ENCODE measurements around the gene RBL2.
"Not testable (repeated sequence)": the region's sequence is repeated elsewhere in the genome, so short reads cannot be mapped to it uniquely, and the experiment has no call there.

Gene RBL2, protein sequence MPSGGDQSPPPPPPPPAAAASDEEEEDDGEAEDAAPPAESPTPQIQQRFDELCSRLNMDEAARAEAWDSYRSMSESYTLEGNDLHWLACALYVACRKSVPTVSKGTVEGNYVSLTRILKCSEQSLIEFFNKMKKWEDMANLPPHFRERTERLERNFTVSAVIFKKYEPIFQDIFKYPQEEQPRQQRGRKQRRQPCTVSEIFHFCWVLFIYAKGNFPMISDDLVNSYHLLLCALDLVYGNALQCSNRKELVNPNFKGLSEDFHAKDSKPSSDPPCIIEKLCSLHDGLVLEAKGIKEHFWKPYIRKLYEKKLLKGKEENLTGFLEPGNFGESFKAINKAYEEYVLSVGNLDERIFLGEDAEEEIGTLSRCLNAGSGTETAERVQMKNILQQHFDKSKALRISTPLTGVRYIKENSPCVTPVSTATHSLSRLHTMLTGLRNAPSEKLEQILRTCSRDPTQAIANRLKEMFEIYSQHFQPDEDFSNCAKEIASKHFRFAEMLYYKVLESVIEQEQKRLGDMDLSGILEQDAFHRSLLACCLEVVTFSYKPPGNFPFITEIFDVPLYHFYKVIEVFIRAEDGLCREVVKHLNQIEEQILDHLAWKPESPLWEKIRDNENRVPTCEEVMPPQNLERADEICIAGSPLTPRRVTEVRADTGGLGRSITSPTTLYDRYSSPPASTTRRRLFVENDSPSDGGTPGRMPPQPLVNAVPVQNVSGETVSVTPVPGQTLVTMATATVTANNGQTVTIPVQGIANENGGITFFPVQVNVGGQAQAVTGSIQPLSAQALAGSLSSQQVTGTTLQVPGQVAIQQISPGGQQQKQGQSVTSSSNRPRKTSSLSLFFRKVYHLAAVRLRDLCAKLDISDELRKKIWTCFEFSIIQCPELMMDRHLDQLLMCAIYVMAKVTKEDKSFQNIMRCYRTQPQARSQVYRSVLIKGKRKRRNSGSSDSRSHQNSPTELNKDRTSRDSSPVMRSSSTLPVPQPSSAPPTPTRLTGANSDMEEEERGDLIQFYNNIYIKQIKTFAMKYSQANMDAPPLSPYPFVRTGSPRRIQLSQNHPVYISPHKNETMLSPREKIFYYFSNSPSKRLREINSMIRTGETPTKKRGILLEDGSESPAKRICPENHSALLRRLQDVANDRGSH

DNA sequence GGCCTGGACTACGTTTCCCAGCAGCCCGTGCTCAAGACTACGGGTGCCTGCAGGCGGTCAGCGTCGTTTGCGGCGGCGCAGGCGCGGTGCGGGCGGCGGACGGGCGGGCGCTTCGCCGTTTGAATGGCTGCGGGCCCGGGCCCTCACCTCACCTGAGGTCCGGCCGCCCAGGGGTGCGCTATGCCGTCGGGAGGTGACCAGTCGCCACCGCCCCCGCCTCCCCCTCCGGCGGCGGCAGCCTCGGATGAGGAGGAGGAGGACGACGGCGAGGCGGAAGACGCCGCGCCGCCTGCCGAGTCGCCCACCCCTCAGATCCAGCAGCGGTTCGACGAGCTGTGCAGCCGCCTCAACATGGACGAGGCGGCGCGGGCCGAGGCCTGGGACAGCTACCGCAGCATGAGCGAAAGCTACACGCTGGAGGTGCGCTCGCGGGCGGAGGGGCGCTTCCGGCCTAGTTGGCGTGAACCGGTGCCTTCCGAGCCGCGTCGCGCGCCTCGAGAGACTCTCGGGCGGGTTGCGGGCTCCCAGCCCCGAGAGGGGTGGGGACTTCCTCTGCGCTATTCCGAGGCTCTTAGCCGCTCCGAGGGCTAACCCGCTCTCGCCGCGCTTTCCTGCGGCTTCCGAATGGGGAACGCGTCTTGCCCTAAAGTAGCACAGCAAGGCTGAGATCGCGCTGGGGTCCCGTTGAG lies at the start of gene RBL2:
Gene RBL2, plus strand, starts transcription at position 95 of the 689 bp plus-strand sequence. Its CDS starts 86 bp downstream, at position 181.
- Histone ChIP-seq H3K4me3 (ENCODE audit: insufficient read length, low read depth) (peak within 1 kb of the TSS; percentile 98), H3K27me3 (ENCODE audit: insufficient read depth, insufficient read length) (no peaks in the 10 kb centered on the region), H3K36me3 (ENCODE audit: insufficient read depth, insufficient read length, low read length) (no peaks in the 10 kb centered on the region), H3K9me3 (ENCODE audit: insufficient read depth, low read length) (peaks cover 5% of the 10 kb centered on the region; the same call in 1 of the 2 replicates), H3K9ac (ENCODE audit: insufficient read length, low read depth) (peak within 1 kb of the TSS; percentile 94), H3K4me1 (ENCODE audit: insufficient read depth, insufficient read length) (no peaks in the 10 kb centered on the region)
- TF ChIP-seq YY1 (IDR thresholded peaks at IDR 0.05; ENCODE audit: insufficient read depth, insufficient read length): peak; percentile 44
- TF ChIP-seq ZNF274 (IDR thresholded peaks at IDR 0.05; ENCODE audit: low read depth, low read length): no peak
- TF ChIP-seq SUZ12 (IDR thresholded peaks at IDR 0.05; ENCODE audit: extremely low read depth, insufficient read depth, insufficient read length): no peak
- peak; percentile 62 for DNase-seq (ENCODE audit: low read depth, low spot score)

DNA sequence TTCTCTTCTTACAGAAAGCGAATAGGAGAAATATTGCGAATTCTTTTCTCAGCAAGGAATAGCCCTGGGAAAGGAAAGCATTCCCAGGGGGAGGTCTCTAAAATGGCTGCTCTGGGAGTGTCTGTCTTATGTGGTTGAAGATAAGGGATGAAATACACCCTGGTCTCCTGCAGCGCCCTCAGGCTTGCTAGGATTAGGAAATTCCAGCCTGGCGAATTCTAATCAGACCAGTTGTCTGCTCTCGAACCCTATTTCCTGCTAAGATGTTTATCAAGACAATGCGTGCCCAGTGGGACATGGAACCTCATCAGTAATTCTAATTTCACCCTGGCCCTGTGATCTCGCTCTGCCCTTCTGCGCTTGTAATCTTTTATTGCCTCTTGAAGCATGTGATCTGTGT lies 49.7 kb upstream of the RBL2 start:
- not testable (repeated sequence) for H3K4me1 ChIP-seq (ENCODE audit: insufficient read depth, insufficient read length); DNase-seq (ENCODE audit: low read depth, low spot score); H3K36me3 ChIP-seq (ENCODE audit: insufficient read depth, insufficient read length, low read length); H3K27me3 ChIP-seq (ENCODE audit: insufficient read depth, insufficient read length); H3K4me3 ChIP-seq (ENCODE audit: insufficient read length, low read depth); H3K9ac ChIP-seq (ENCODE audit: insufficient read length, low read depth)
- H3K9me3 ChIP-seq (ENCODE audit: insufficient read depth, low read length): peaks cover 28% of the 10 kb centered on the region

DNA sequence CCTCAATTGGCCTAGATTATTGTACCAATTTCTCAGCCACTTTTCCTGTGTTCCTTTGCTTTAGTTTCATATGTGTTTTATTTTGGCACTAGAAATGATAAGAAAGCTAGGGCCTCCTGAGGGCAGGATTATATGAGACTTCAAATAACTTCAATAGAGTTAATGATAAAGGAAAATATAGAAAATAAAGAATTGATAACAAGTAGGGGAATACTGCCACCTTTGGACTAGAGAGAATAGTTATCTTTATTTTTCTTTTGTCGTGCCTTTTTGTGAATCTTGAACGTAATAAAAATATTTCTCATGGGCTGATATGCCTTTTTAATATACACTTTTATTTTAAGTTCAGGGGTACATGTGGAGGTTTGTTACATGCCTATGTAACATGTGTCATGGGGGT lies 29.3 kb upstream of the RBL2 start:
- Histone ChIP-seq H3K36me3 (ENCODE audit: insufficient read depth, insufficient read length, low read length) (no peaks in the 10 kb centered on the region), H3K9me3 (ENCODE audit: insufficient read depth, low read length) (no peaks in the 10 kb centered on the region), H3K4me3 (ENCODE audit: insufficient read length, low read depth) (no peak overlapping the region), H3K9ac (ENCODE audit: insufficient read length, low read depth) (no peak overlapping the region), H3K27me3 (ENCODE audit: insufficient read depth, insufficient read length) (no peaks in the 10 kb centered on the region), H3K4me1 (ENCODE audit: insufficient read depth, insufficient read length) (no peaks in the 10 kb centered on the region)
- TF ChIP-seq YY1 (IDR thresholded peaks at IDR 0.05; ENCODE audit: insufficient read depth, insufficient read length): no peak
- no peak for TF ChIP-seq ZNF274 (IDR thresholded peaks at IDR 0.05; ENCODE audit: low read depth, low read length)
- no peak for TF ChIP-seq SUZ12 (IDR thresholded peaks at IDR 0.05; ENCODE audit: extremely low read depth, insufficient read depth, insufficient read length)
- no peak for DNase-seq (ENCODE audit: low read depth, low spot score)

DNA sequence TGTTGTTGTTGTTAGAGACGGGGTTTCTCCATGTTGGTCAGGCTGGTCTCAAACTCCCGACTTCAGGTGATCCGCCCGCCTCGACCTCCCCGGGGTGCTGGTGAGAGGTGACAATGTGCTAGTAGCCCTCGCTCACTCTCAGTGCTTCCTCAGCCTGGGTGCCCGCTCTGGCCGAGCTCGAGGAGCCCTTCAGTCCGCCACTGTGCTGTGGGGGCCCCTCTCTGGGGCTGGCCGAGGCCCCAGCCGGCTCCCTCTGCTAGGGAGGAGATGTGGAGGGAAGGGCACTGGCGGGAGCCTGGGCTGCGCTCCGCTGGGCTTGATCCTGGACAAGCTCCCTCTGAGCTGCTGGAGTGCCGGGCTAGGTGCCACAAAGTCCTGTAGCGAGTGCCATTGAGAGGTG lies 21.7 kb upstream of the RBL2 start:
- no peaks in the 10 kb centered on the region for H3K36me3 ChIP-seq (ENCODE audit: insufficient read depth, insufficient read length, low read length)
- TF ChIP-seq YY1 (IDR thresholded peaks at IDR 0.05; ENCODE audit: insufficient read depth, insufficient read length): no peak
- TF ChIP-seq ZNF274 (IDR thresholded peaks at IDR 0.05; ENCODE audit: low read depth, low read length): no peak
- no peak for TF ChIP-seq SUZ12 (IDR thresholded peaks at IDR 0.05; ENCODE audit: extremely low read depth, insufficient read depth, insufficient read length)
- H3K27me3 ChIP-seq (ENCODE audit: insufficient read depth, insufficient read length): no peaks in the 10 kb centered on the region
- no peak overlapping the region for H3K9ac ChIP-seq (ENCODE audit: insufficient read length, low read depth)
- DNase-seq (ENCODE audit: low read depth, low spot score): no peak
- peaks cover 6% of the 10 kb centered on the region for H3K9me3 ChIP-seq (ENCODE audit: insufficient read depth, low read length)
- no peak overlapping the region for H3K4me3 ChIP-seq (ENCODE audit: insufficient read length, low read depth)
- no peaks in the 10 kb centered on the region for H3K4me1 ChIP-seq (ENCODE audit: insufficient read depth, insufficient read length)

DNA sequence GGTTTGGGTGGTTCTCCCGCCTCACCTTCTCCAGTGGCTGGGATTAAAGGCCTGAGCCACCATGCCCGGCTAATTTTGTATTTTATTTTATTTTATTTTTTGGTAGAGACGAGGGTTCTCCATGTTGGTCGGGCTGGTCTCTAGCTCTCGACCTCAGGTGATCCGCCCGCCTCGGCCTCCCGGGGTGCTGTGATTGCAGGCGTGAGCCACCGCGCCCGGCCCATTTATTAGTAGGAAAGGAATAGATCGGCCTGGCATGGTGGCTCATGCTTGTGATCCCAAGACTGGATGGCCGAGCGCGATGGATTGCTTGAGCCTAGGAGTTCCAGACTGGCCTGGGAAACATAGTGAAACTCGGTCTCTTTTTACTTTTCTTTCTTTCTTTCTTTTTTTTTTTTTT lies 20.4 kb upstream of the RBL2 start:
- Histone ChIP-seq H3K4me1 (ENCODE audit: insufficient read depth, insufficient read length) (no peaks in the 10 kb centered on the region), H3K9me3 (ENCODE audit: insufficient read depth, low read length) (peaks cover 6% of the 10 kb centered on the region), H3K4me3 (ENCODE audit: insufficient read length, low read depth) (no peak overlapping the region), H3K9ac (ENCODE audit: insufficient read length, low read depth) (no peak overlapping the region), H3K36me3 (ENCODE audit: insufficient read depth, insufficient read length, low read length) (no peaks in the 10 kb centered on the region), H3K27me3 (ENCODE audit: insufficient read depth, insufficient read length) (no peaks in the 10 kb centered on the region)
- no peak for TF ChIP-seq SUZ12 (IDR thresholded peaks at IDR 0.05; ENCODE audit: extremely low read depth, insufficient read depth, insufficient read length)
- no peak for TF ChIP-seq ZNF274 (IDR thresholded peaks at IDR 0.05; ENCODE audit: low read depth, low read length)
- TF ChIP-seq YY1 (IDR thresholded peaks at IDR 0.05; ENCODE audit: insufficient read depth, insufficient read length): no peak
- DNase-seq (ENCODE audit: low read depth, low spot score): no peak

DNA sequence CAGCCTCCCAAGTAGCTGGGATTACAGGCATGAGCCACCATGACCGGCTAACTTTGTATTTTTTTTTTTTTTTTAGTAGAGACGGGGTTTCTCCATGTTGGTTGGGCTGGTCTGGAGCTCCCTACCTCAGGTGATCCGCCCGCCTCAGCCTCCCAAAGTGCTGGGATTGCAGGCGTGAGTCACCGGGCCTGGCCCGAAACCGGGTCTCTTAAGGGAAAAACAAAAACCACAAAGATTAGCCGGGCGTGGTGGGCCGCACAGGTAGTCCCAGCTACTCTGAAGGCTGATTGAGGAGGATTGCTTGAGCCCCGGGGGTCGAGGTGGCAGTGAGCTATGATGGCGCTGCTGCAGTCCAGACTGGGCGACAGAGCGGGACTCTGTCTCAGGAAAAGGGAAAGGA lies 19.9 kb upstream of the RBL2 start:
- H3K9me3 ChIP-seq (ENCODE audit: insufficient read depth, low read length): peaks cover 6% of the 10 kb centered on the region
- no peaks in the 10 kb centered on the region for H3K4me1 ChIP-seq (ENCODE audit: insufficient read depth, insufficient read length)
- no peak for DNase-seq (ENCODE audit: low read depth, low spot score)
- H3K36me3 ChIP-seq (ENCODE audit: insufficient read depth, insufficient read length, low read length): no peaks in the 10 kb centered on the region
- H3K27me3 ChIP-seq (ENCODE audit: insufficient read depth, insufficient read length): no peaks in the 10 kb centered on the region
- no peak overlapping the region for H3K9ac ChIP-seq (ENCODE audit: insufficient read length, low read depth)
- H3K4me3 ChIP-seq (ENCODE audit: insufficient read length, low read depth): no peak overlapping the region
- no peak for TF ChIP-seq YY1 (IDR thresholded peaks at IDR 0.05; ENCODE audit: insufficient read depth, insufficient read length)

Measured in NT2/D1 (cell line).